Pericardium fibroblast (primary cell): ENCODE results near the gene CANX. TPM values are rescaled to one million over a fixed set of nuclear protein-coding genes. Genes with fewer than 3 reads are reported as not detected.

Experiments used
- total RNA-seq: library from RNA; depleted of rRNA; stranded (reverse); fragments of >200 nt; gene quantifications from 2 replicates; pipeline ENCODE4 v1.2.3, GENCODE V29; 2015

The CANX gene, protein sequence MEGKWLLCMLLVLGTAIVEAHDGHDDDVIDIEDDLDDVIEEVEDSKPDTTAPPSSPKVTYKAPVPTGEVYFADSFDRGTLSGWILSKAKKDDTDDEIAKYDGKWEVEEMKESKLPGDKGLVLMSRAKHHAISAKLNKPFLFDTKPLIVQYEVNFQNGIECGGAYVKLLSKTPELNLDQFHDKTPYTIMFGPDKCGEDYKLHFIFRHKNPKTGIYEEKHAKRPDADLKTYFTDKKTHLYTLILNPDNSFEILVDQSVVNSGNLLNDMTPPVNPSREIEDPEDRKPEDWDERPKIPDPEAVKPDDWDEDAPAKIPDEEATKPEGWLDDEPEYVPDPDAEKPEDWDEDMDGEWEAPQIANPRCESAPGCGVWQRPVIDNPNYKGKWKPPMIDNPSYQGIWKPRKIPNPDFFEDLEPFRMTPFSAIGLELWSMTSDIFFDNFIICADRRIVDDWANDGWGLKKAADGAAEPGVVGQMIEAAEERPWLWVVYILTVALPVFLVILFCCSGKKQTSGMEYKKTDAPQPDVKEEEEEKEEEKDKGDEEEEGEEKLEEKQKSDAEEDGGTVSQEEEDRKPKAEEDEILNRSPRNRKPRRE
- 333 and 357 TPM in 2 replicates for total RNA-seq

DNA sequence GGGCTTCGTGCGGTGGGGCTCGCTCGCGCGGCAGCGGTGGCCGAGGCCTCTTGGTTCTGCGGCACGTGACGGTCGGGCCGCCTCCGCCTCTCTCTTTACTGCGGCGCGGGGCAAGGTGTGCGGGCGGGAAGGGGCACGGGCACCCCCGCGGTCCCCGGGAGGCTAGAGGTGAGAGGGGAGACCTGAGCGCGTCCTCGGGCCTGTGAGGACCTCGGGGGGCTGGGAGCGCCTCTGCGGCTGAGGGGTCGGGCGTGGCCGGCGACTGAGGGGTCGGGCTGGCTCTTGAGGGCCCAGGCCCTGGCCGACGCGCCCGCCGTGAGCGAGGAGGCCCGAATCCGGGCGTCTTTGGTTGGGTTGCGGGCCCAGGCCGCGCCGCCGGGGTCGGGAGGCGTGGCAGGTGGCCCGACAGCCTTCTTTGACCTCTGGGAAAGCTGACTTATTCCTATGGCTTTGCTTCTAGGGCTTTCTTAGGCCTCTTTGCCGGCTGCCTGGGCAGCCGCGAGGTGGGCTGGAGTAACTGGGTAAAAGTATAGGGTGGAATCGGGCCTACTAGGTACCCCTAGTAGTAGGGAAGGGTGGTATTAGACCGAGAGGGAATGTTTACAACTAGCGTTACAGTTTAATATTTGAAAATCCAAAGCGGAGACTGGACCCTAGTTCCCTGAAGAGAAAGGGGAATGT lies at the start of gene CANX:
TSS of gene CANX (plus strand) at position 33 of the 681 bp plus-strand sequence. CDS start 6,715 bp downstream, outside the sequence.

DNA sequence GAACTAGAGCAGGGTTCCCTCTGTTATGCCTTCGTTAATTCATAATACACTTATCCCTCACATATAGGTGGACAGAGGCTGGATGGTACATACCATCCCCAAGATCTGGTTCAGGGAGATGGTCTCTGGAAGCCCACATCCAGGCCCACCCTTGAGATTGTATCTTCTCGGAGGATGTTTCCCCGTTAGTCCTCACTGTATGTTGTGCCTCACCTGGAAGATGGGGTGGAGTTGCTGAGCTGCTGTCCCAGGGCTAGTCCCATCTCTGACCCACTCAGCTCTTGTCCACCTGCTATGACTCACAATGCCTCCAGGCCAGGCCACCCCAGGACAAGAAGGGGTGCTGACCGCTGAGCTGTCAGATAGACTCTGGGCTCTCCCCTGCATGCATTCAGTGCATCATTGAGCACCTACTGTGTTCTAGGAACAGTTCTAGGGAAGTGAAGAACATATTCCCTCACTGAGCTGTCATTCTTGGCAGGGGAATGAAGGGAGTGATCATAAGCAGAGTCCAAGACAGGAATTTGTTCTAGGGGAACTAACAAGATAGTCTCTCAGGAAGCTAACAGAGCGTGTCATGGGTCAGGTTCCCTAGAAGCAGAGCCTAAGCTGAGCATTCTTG lies 17.9 kb upstream of the CANX start, which contains the start of gene CBY3:
TSS of gene CBY3 (minus strand) at position 255 of the 622 bp plus-strand sequence. CDS start at position 139, 116 bp downstream.

DNA sequence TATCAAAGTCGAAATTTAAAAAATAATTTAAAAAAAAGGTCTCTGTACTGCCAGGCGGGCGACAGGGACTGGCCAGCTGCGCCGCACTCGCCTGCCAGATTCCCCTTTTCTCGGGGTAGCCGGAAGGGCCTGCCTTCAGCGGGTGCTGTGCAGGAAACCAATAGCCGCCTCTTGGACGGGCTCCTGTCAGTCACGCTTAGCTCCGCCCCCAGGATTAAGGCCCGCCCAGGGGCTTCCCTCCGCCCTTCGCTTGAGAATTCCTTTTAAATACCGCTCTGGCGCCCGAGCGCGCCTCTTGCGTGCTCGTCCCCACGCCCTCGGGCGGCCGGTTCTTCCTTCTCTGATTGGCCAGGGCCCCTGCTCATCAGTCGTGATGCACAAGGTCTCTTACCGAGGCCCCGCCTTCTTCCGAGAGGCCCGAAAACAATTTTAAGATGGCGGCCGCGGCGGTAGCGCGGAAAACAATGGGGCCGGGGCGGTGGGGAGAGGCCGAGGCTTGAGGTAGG lies 33.7 kb downstream of the CANX start, which contains the start of gene MAML1:
TSS of gene MAML1 (plus strand) at position 411 of the 506 bp plus-strand sequence. CDS start 291 bp downstream, outside the sequence.

Other genes with a start within 250 kb of the CANX start
- 17.6 and 25.1 TPM in 2 replicates for gene RUFY1, start 148.4 kb upstream of the CANX start, total RNA-seq
- gene HNRNPH1, start 75.3 kb upstream of the CANX start, total RNA-seq: 110 and 177 TPM in 2 replicates
- not detected in 2 replicates for gene CBY3, start 17.9 kb upstream of the CANX start, total RNA-seq
- 16.5 and 17.7 TPM in 2 replicates for gene MAML1, start 33.9 kb downstream of the CANX start, total RNA-seq
- 34.0 and 76.1 TPM in 2 replicates for gene LTC4S, start 95.0 kb downstream of the CANX start, total RNA-seq
- 154 and 168 TPM in 2 replicates for gene MGAT4B, start 107.9 kb downstream of the CANX start, total RNA-seq
- gene SQSTM1, start 121.9 kb downstream of the CANX start, total RNA-seq: 407 and 522 TPM in 2 replicates
- gene MRNIP, start 159.8 kb downstream of the CANX start, total RNA-seq: 12.5 and 15.4 TPM in 2 replicates
- 60.2 and 69.1 TPM in 2 replicates for gene TBC1D9B, start 208.9 kb downstream of the CANX start, total RNA-seq